Astrocyte of the cerebellum (primary cell): ENCODE results near the gene FSTL1.
A peak's percentile ranks its signal among the peaks of the same experiment; 100 is the strongest.

Experiments used
- DNase-seq: peaks from one replicate; pipeline ENCODE4 v3.0.0-alpha.2; 2011; ENCODE audit warnings: low read depth
- H3K4me3 ChIP-seq: 2 replicates; pipeline ENCODE4 v1.5.1; 2011; ENCODE audit warnings: mild to moderate bottlenecking, low read depth, low read length, moderate library complexity
- in situ Hi-C: cut with HindIII; loops from 2 replicates; pipeline ENCODE4 v1.10.0; 2017; ENCODE audit warnings: low sequenced_read_pairs
- TF ChIP-seq, protein P1 (sequence below): IDR thresholded peaks from 2 replicates; pipeline ENCODE4 v1.5.1; 2012; ENCODE audit warnings: low read length, low read depth, moderate library complexity, mild to moderate bottlenecking; ENCODE audit errors: missing control alignments

FSTL1 gene

DNA sequence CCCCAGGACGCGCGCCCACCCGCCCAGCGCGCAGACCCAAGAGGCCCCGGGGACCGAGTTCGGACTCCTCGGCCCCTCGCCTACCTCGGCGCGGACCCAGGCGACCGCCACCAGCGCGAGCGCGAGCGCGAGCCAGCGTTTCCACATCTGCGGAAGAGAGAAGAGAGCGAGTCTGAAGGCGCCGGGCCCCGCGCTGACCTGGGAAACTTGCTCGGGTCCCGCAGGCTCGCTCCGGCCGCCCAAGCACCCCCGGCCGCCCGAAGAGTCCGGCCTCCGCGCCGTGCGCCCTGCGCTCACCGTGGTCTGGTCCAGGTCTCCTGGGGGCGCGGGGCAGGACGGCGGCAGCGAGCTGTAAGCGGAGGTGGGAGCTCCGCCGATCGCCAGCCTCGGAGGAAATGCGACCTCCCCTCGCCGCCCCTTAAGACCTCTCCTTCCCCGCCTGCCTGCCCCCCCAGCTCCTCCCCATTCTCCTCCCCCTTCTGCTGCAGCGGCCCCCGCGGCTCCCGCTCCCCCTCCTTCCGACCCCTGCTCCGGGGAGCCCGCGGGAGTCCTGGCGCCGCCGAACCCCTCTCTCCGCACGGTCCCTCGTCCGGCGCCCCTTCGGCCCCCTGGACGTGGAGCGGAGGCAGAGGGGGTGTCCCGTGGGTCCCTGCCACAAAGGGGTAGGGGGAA is at the start of gene FSTL1:
FSTL1 (minus strand) TSS at position 393 of the 672 bp plus-strand sequence; CDS start at position 147, 246 bp downstream.
- TF ChIP-seq, protein P1, sequence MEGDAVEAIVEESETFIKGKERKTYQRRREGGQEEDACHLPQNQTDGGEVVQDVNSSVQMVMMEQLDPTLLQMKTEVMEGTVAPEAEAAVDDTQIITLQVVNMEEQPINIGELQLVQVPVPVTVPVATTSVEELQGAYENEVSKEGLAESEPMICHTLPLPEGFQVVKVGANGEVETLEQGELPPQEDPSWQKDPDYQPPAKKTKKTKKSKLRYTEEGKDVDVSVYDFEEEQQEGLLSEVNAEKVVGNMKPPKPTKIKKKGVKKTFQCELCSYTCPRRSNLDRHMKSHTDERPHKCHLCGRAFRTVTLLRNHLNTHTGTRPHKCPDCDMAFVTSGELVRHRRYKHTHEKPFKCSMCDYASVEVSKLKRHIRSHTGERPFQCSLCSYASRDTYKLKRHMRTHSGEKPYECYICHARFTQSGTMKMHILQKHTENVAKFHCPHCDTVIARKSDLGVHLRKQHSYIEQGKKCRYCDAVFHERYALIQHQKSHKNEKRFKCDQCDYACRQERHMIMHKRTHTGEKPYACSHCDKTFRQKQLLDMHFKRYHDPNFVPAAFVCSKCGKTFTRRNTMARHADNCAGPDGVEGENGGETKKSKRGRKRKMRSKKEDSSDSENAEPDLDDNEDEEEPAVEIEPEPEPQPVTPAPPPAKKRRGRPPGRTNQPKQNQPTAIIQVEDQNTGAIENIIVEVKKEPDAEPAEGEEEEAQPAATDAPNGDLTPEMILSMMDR: no peak
- H3K4me3 ChIP-seq: peak within 1 kb of the TSS; percentile 97
- no peak for DNase-seq
- in situ Hi-C loops: no loop called here

DNA sequence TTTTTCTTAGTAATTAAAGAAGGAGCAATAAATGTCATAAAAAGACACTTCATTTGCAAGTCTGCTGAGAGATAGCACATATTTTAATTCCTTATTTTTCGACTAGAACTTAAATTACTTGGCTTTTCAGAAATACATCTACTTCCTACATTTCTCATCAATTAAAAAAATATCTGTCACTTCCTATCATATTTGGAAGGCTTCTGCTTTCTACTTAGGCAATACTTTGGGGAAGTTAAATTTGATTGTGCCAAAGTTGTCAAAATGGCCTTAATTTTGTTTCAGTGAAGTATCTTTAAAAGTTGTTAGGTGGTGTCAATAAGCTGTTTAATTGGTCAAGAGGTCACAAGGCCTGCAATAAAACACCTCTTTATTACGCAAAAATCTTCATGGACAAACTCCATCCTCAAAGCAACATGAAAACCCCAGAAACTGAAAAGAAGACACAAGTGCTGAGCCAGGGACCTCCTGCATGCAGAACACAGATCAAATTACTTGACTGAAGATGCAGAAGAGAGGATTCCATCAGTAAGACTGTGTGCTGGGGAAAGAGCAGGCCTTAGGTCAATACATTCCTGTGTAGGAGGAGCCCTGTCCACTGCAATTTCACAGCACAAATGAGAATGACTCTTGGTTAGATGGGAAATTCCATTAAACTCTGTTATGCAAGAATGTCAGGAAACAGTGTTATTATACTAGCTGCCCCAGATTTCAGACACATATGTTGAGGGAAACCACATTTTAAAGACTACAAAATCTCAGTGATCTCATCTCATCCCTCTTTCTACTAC is 48.0 kb upstream of the FSTL1 start:
- DNase-seq: peak; percentile 94
- TF ChIP-seq, protein P1: no peak
- no peak overlapping the region for H3K4me3 ChIP-seq
- in situ Hi-C loops: no loop called here

GRCh38 chr3:120497818-120498217 is 47.0 kb upstream of the FSTL1 start:
- no peak for DNase-seq
- TF ChIP-seq, protein P1: no peak
- H3K4me3 ChIP-seq: no peak overlapping the region
- in situ Hi-C loops: no loop called here

DNA sequence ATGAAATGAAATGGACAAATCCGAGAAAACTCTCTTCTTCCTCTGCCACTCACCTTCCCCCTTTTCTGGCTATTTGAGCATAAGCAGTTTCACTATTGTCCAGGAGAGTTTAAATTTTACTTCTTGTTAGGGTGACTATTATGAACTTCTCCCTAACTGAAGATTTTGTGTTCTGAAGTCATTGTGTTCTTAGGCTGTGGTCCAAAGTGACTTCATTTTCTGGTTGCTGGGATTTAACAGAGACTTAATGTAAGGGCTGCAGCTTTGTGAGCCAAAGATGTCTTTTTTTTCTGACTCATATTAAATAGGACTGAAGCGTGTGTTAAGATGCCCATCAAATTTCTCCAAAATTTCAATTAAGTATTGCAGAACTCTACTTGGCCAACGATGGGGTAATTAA is 46.5 kb upstream of the FSTL1 start:
- H3K4me3 ChIP-seq: no peak overlapping the region
- DNase-seq: peak; percentile 95
- in situ Hi-C loops: no loop called here
- TF ChIP-seq, protein P1: no peak

- in situ Hi-C loops: no loop called here
Observed at GRCh38 chr3:120496278-120497002, 45.6 kb upstream of the FSTL1 start.

GRCh38 chr3:120495809-120496208 is 45.0 kb upstream of the FSTL1 start:
- in situ Hi-C loops: no loop called here
- DNase-seq: no peak
- TF ChIP-seq, protein P1: no peak
- no peak overlapping the region for H3K4me3 ChIP-seq

More at GRCh38 chr3:120496278-120497002, 45.6 kb upstream of the FSTL1 start:
- H3K4me3 ChIP-seq: no peak overlapping the region
- TF ChIP-seq, protein P1: no peak
- peak; percentile 29 for DNase-seq
